Measurements from ENCODE around the gene ATG10. TPM values are rescaled to one million over a fixed set of nuclear protein-coding genes. Genes with fewer than 3 reads are reported as not detected.

The ATG10 gene
- total and polyA plus RNA-seq, 11 donors: 2.7 to 10.7 (median 5.7) TPM

DNA sequence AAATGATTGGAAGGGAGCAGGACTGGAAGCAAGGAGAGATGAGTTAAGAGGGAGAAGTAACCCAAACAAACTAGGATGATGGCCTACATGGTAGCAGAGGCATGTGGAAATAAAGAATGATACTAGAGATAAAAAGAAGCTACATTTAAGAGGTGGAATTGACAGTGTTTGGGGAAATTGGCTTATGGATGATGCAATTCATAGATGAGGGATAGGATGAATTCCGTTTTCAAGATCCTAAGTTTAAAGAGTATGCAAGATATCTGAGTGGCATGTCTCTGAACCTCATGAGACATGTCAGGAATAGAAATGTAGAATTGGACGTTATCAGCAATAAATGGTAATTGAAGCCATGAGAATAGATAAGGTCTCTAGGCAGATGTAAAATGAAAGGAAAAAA lies 232.7 kb downstream of the ATG10 start:
- no peak for DNase-seq
- Histone ChIP-seq H3K4me1 (no peaks in the 10 kb centered on the region), H3K9me3 (no peaks in the 10 kb centered on the region), H3K36me3 (no peaks in the 10 kb centered on the region), H3K4me3 (no peak overlapping the region), H3K27me3 (no peaks in the 10 kb centered on the region), H3K27ac (no peak overlapping the region)
- WGBS, 4 donors: 40 to 52% (median 48%) methylated on average over 2 of the region's 2 CpGs
- no peak for ATAC-seq
- intact Hi-C loops (cut with DNase I): no loop called here
- no peak for TF ChIP-seq POLR2A (IDR thresholded peaks at IDR 0.05)
- TF ChIP-seq, protein P1, sequence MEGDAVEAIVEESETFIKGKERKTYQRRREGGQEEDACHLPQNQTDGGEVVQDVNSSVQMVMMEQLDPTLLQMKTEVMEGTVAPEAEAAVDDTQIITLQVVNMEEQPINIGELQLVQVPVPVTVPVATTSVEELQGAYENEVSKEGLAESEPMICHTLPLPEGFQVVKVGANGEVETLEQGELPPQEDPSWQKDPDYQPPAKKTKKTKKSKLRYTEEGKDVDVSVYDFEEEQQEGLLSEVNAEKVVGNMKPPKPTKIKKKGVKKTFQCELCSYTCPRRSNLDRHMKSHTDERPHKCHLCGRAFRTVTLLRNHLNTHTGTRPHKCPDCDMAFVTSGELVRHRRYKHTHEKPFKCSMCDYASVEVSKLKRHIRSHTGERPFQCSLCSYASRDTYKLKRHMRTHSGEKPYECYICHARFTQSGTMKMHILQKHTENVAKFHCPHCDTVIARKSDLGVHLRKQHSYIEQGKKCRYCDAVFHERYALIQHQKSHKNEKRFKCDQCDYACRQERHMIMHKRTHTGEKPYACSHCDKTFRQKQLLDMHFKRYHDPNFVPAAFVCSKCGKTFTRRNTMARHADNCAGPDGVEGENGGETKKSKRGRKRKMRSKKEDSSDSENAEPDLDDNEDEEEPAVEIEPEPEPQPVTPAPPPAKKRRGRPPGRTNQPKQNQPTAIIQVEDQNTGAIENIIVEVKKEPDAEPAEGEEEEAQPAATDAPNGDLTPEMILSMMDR (IDR thresholded peaks at IDR 0.05): no peak

DNA sequence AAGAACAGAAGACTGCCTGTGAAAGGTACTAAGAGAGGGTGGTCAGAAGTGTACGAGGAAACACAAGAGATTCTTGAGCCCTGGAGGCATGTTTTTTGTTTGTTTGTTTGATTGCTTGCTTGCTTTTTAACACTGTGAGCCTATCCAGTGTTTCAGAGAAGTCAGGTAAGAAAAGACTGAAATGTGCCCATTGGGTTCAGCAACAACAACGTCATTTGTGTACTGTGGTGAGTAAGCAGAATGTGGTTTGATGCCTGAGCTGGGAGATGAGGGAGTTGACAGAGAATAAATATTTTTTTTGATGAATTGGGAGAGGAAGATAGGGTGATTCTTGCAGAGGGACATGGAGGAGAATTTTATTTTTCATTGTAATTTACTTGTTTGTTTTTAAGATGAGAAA lies 233.2 kb downstream of the ATG10 start:
- TF ChIP-seq, protein P1 (IDR thresholded peaks at IDR 0.05): no peak
- TF ChIP-seq POLR2A (IDR thresholded peaks at IDR 0.05): no peak
- no peaks in the 10 kb centered on the region for H3K4me1 ChIP-seq
- WGBS, 4 donors: 69 to 77% (median 74%) methylated on average over 2 of the region's 2 CpGs
- ATAC-seq: no peak
- intact Hi-C loops (cut with DNase I): no loop called here
- no peaks in the 10 kb centered on the region for H3K9me3 ChIP-seq
- H3K4me3 ChIP-seq: no peak overlapping the region
- no peak for DNase-seq
- no peaks in the 10 kb centered on the region for H3K36me3 ChIP-seq
- H3K27me3 ChIP-seq: no peaks in the 10 kb centered on the region
- no peak overlapping the region for H3K27ac ChIP-seq

DNA sequence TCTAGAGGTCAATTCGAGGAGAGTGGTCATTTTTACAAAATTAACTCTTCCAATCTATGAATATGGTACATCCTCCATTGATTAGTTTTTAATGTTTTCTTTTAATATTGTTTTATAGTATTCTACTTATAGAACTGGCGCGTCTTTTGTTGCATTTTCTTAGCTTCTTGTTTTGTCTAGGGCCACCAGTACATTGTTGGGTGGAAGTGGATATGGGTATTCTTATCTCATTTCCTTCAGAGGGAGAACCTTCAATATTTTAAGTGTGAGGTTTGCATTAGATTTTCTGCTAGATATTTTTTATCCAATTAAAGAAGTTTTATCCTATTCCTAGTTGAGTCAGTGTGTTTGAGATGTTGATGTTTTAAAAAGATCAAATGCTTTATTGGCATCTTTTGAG lies 236.5 kb downstream of the ATG10 start:
- intact Hi-C loops (cut with DNase I): no loop called here
- H3K27ac ChIP-seq: no peak overlapping the region
- H3K9me3 ChIP-seq: no peaks in the 10 kb centered on the region
- TF ChIP-seq POLR2A (IDR thresholded peaks at IDR 0.05): no peak
- TF ChIP-seq, protein P1 (IDR thresholded peaks at IDR 0.05): no peak
- ATAC-seq: no peak
- no peak for DNase-seq
- WGBS, 4 donors: 90 to 95% (median 93%) methylated on average over 3 of the region's 3 CpGs
- no peaks in the 10 kb centered on the region for H3K4me1 ChIP-seq
- H3K27me3 ChIP-seq: no peaks in the 10 kb centered on the region
- H3K4me3 ChIP-seq: no peak overlapping the region
- H3K36me3 ChIP-seq: no peaks in the 10 kb centered on the region

DNA sequence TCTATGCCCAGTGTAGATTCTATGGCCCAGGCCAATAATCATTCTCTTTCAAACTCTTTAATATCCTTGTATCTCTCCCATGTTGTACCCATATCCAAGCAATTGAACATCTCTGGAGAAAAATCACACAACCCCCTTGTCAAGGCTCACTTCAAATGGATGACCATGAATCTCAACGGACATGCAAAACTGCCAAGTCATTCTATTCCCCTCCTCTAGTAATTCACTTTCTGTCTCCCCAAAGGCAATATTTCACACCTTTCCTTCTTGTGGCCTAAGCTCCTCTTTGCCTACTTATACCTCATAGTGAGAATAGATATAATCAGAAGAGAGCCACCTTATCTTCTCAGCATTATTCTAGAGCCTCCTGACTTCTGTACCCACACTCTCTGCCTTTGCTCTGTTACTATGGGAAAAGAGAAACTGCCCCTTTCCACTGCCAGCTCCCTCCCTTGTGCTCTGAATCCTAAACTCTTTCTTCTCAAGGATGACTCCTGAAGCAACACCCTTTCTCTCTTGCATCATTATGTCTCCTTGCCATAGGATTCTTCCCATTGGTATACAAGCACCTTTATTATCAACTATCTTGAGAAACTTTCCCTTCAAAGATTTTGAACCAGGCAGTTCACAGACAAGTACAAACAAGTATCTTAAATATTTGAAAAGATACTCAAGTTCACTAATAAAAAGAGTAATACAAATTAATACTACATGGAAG lies 240.2 kb downstream of the ATG10 start:
- Histone ChIP-seq H3K27ac (no peak overlapping the region), H3K9me3 (no peaks in the 10 kb centered on the region), H3K4me1 (peaks cover 0 to 4% (median 0%) of the 10 kb centered on the region in 12 donors), H3K27me3 (no peaks in the 10 kb centered on the region), H3K4me3 (no peak overlapping the region), H3K36me3 (no peaks in the 10 kb centered on the region)
- ATAC-seq (no peak), DNase-seq (no peak)
- intact Hi-C loops (cut with DNase I): no loop called here
- WGBS, 4 donors: 80 to 93% (median 90%) methylated on average over 1 of the region's 1 CpG
- no peak for TF ChIP-seq POLR2A (IDR thresholded peaks at IDR 0.05)
- TF ChIP-seq, protein P1 (IDR thresholded peaks at IDR 0.05): no peak

All from heart left ventricle (tissue), 16 donors.